ENCODE results near the gene SELENOH.

- TF ChIP-seq, protein P1, sequence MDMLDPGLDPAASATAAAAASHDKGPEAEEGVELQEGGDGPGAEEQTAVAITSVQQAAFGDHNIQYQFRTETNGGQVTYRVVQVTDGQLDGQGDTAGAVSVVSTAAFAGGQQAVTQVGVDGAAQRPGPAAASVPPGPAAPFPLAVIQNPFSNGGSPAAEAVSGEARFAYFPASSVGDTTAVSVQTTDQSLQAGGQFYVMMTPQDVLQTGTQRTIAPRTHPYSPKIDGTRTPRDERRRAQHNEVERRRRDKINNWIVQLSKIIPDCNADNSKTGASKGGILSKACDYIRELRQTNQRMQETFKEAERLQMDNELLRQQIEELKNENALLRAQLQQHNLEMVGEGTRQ (IDR thresholded peaks at IDR 0.05): no peak
- TF ChIP-seq CTCF (IDR thresholded peaks at IDR 0.05) (no peak), MYC (IDR thresholded peaks at IDR 0.05; ENCODE audit: borderline replicate concordance, low read length) (no peak), NR3C1 (IDR thresholded peaks at IDR 0.05) (no peak), JUNB (IDR thresholded peaks at IDR 0.05) (no peak), EP300 (IDR thresholded peaks at IDR 0.05) (no peak), HDAC2 (IDR thresholded peaks at IDR 0.05) (no peak), KDM1A (IDR thresholded peaks at IDR 0.05; ENCODE audit: low read depth) (no peak), JUN (IDR thresholded peaks at IDR 0.05) (no peak), MAFK (IDR thresholded peaks at IDR 0.05; ENCODE audit: partially characterized antibody) (no peak), POLR2A (IDR thresholded peaks at IDR 0.05; ENCODE audit: low read length) (no peak), EHMT2 (IDR thresholded peaks at IDR 0.05; ENCODE audit: low read depth) (no peak)
Observed at GRCh38 chr11:57787006-57787604, 45.8 kb downstream of the SELENOH start.

Measured in A549 (cell line).